BJ (cell line): ENCODE data around the gene NAV2. TPM values are rescaled to one million over a fixed set of nuclear protein-coding genes. Genes with fewer than 3 reads are reported as not detected.

Experiments used
- CTCF ChIA-PET: fragments of 350-600 bp; formaldehyde crosslinking; extraction: SDS; loops from one replicate; lab custom pipeline; 2021; ENCODE audit warnings: antibody characterized with exemption, inconsistent platforms; lab: Yijun Ruan, JAX
- POLR2A ChIA-PET: fragments of 300-600 bp; sonication (Branson Sonifier 250); formaldehyde crosslinking; extraction: SDS; loops from one replicate; lab custom pipeline; 2021; ENCODE audit warnings: antibody characterized with exemption; lab: Charles Lee
- DNase-seq: peaks from one replicate; pipeline ENCODE4 v3.0.0-alpha.2; 2011; ENCODE audit warnings: low read depth
- H3K27me3 ChIP-seq: 2 replicates; pipeline ENCODE4 v1.6.0; 2011; ENCODE audit warnings: low read length; ENCODE audit not compliant: control insufficient read depth, insufficient read depth
- H3K36me3 ChIP-seq: 2 replicates; pipeline ENCODE4 v1.5.1; 2011; ENCODE audit warnings: low read length; ENCODE audit not compliant: control insufficient read depth, insufficient read depth
- H3K4me3 ChIP-seq: 2 replicates; pipeline ENCODE4 v1.5.1; 2011; ENCODE audit warnings: low read depth, mild to moderate bottlenecking, control low read depth, low read length
- polyA plus RNA-seq: library from polyadenylated mRNA; depleted of rRNA; stranded (reverse); fragments of >200 nt; gene quantifications from 2 replicates; pipeline ENCODE4 v1.2.3, GENCODE V29; 2011
- TF ChIP-seq, protein P1 (sequence below): IDR thresholded peaks from 2 replicates; pipeline ENCODE4 v1.5.1; 2011; ENCODE audit warnings: low read depth, mild to moderate bottlenecking, control low read depth, inconsistent platforms, low read length, moderate library complexity; ENCODE audit not compliant: insufficient read depth

The NAV2 gene
- polyA plus RNA-seq, 1 experiment: 6.1 TPM

DNA sequence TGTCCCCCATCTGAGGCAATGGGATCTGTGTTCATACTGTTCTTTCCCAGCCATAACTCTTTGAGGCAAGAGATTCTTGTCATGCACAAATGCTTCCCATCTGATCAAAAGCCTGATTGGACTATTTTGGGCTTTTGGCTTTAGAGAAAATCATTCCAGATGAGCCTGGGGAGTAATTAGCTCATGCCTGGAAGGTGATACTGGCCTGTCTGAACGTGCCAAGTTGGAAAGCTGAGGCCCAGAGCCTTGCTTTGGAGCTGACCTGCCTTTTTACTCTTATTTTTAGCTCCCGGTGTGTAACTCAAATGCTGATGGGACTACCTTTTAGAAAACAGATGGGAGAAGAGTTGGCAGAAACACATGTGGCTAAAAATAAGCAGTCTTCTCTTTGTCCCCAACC is 342.7 kb downstream of the NAV2 start:
- TF ChIP-seq, protein P1, sequence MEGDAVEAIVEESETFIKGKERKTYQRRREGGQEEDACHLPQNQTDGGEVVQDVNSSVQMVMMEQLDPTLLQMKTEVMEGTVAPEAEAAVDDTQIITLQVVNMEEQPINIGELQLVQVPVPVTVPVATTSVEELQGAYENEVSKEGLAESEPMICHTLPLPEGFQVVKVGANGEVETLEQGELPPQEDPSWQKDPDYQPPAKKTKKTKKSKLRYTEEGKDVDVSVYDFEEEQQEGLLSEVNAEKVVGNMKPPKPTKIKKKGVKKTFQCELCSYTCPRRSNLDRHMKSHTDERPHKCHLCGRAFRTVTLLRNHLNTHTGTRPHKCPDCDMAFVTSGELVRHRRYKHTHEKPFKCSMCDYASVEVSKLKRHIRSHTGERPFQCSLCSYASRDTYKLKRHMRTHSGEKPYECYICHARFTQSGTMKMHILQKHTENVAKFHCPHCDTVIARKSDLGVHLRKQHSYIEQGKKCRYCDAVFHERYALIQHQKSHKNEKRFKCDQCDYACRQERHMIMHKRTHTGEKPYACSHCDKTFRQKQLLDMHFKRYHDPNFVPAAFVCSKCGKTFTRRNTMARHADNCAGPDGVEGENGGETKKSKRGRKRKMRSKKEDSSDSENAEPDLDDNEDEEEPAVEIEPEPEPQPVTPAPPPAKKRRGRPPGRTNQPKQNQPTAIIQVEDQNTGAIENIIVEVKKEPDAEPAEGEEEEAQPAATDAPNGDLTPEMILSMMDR: no peak
- CTCF ChIA-PET: interaction anchor here (1.2 kb wide), 1 partner anchor 55 kb away, joined by 6 read pairs; no protein-coding TSS in a partner anchor
- H3K36me3 ChIP-seq: peaks cover 11% of the 10 kb centered on the region
- no peak for DNase-seq
- H3K27me3 ChIP-seq: no peaks in the 10 kb centered on the region
- H3K4me3 ChIP-seq: no peak overlapping the region
- POLR2A ChIA-PET: no interaction called here

DNA sequence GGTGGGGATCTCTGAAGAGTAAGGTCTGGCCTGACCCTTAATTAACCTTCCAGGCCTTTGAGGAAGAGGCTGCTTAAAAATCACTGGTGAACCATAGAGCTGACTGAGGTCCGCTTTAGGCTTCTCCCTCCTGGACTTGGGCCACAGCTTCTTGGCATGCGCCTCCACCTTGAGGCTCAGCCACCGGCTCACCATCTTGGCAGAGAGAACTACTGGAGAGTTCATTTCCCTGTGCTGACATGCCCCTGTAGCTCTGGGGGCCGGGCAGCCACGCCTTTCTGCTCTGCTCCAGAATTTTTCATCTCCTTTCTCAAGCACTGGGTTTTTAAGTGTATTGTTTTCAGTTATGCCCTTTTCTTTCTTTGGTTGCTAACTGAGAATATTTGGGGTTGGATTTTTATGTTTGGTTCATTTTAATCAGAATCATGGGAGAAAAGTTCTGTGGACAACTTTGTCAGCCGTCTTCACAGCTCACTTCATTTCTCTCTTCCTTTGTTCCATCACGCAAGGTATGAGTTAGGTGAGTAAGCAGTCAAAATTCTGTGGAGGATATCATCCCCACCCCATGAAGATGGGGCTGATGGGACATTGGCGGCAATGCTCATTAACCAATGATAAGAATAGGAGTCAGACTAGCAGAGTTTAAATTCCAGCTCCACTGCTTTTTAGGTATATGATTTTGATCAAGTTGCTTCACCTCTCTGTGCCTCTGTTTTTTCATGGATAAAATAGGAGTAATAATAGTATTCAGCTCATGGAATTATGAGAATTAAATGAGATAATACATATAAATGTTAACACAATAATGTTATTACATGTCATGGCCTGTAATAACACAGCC is 343.7 kb downstream of the NAV2 start:
- no peak for DNase-seq
- POLR2A ChIA-PET: interaction anchor here (0.6 kb wide), 1 partner anchor 1425 kb away, joined by 3 read pairs; no protein-coding TSS in a partner anchor
- H3K27me3 ChIP-seq: no peaks in the 10 kb centered on the region
- TF ChIP-seq, protein P1: no peak
- CTCF ChIA-PET: interaction anchor here (1.1 to 1.2 kb wide), 2 partner anchors 8 to 71 kb away, joined by 3 read pairs; no protein-coding TSS in a partner anchor
- H3K36me3 ChIP-seq: peaks cover 11% of the 10 kb centered on the region
- H3K4me3 ChIP-seq: no peak overlapping the region

DNA sequence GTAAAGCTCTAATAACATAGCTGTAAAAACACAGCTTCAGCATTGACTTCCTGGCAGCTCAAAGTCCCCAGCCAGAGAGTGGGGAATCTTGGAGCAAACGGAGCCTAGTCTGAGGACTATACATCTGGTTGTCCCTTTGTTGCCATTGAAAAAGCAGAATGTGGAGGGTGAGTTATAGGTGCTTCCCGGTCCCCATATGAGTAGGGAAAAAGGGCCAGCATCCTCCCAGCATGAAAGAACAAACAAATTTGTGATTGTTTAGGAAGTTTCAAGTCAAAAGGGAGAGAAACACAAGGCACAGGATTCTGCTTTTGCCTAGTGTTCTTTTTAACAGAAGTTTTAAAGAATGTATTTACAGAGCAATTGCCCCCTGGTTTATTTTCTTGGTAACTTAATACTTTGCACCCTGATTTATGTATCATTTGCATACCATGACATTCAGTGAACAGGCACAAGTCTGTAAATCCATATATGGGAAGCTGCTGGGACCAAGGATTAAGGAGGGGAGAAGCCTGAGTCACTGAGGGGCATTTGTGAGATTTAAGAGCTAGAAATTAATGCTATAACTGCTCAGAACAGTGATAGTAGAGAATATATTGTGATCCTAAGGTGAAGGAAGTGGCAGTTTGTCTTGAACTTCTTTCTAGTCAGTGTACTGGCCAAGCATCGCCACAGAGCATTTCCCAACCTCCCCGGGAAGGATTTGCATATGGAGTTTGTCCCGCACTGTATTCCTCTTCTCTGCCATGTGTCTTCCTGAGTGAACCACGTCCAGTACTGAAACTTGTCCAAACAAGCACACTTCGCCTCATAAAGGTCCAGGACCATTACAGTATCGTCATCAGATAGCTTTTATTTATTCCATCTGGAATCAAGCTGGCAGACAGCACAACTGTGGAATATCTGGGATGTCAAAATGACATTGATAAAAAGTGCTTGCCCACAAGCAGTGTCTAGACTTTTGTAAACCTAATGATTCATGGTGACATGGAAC is 344.6 kb downstream of the NAV2 start:
- H3K27me3 ChIP-seq: no peaks in the 10 kb centered on the region
- ChIA-PET CTCF (interaction anchor here (1.1 to 1.2 kb wide), 2 partner anchors 9 to 70 kb away, joined by 3 read pairs; no protein-coding TSS in a partner anchor), POLR2A (interaction anchor here (0.6 kb wide), 1 partner anchor 1426 kb away, joined by 3 read pairs; no protein-coding TSS in a partner anchor)
- H3K36me3 ChIP-seq: peaks cover 11% of the 10 kb centered on the region
- no peak for DNase-seq
- TF ChIP-seq, protein P1: no peak
- no peak overlapping the region for H3K4me3 ChIP-seq

DNA sequence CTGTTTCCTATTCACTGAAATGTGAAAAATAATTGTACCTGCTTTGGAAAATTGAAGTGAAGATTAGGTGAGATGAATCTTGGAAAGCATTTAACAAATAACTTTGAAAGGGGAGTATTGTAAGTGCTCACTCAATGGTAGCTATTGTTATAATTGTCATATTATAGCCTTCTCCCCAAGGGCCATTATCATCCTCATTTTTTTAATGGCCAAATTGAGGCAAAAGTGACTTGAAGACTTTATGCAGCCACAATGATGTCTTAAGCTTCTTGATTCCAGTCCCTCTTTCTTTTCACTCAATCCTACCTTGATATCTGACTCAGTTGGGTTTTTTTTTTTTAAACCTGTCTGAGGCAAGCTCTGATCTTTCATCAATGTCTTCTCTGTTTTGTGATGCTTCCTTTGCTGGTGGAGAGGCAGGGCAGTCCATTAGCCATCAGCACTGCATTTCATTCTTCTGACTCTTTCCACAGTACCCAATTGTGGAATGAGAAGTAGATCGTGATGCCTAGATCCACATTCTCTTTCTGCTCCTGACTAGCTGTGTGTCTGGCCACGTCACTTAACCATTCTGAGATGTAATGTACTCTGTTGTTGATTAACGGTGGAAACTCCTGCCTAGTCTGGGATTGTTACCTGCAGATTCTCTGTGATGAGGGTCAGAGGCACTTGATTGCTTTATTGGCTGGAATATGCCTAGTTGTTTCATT is 346.3 kb downstream of the NAV2 start:
- ChIA-PET POLR2A (no interaction called here), CTCF (interaction anchor here (1.1 to 2.3 kb wide), 3 partner anchors 9 to 108 kb away, joined by 3 to 8 read pairs (median 5); no protein-coding TSS in a partner anchor)
- no peak overlapping the region for H3K4me3 ChIP-seq
- DNase-seq: no peak
- TF ChIP-seq, protein P1: no peak
- peaks cover 11% of the 10 kb centered on the region for H3K36me3 ChIP-seq
- no peaks in the 10 kb centered on the region for H3K27me3 ChIP-seq
